Activated T-helper 9 cell treated with anti-CD3 and anti-CD28 coated beads, Interleukin-2, amount 50 U/mL, for 16 hours (primary cell): ENCODE results near the gene ARFGAP2.
A peak's percentile ranks its signal among the peaks of the same experiment; 100 is the strongest.
"Not testable (repeated sequence)": the region's sequence is repeated elsewhere in the genome, so short reads cannot be mapped to it uniquely, and the experiment has no call there.

Source experiments
- DNase-seq: peaks from one replicate; pipeline ENCODE4 v3.0.0-alpha.2; 2020; ENCODE audit warnings: low read depth

The ARFGAP2 gene

GRCh38 chr11:47176328-47177228 lies at the start of gene ARFGAP2:
TSS of gene ARFGAP2 (minus strand) at chr11:47176879. CDS start at chr11:47176853, 26 bp downstream.
- peak; percentile 96 for DNase-seq

GRCh38 chr11:47225552-47226400 lies 49.1 kb upstream of the ARFGAP2 start:
- no peak for DNase-seq

GRCh38 chr11:47222696-47223095 lies 46.0 kb upstream of the ARFGAP2 start:
- DNase-seq = no peak

- no peak for DNase-seq
These were observed 43.7 kb upstream of the ARFGAP2 start for GRCh38 chr11:47220401-47220821.

- peak; percentile 58 for DNase-seq
These were observed 39.6 kb upstream of the ARFGAP2 start for GRCh38 chr11:47216121-47216798.

- DNase-seq = no peak
These were observed 38.8 kb upstream of the ARFGAP2 start for GRCh38 chr11:47215366-47215910.

GRCh38 chr11:47213950-47214565 lies 37.4 kb upstream of the ARFGAP2 start:
- peak; percentile 72 for DNase-seq

GRCh38 chr11:47212938-47213337 lies 36.3 kb upstream of the ARFGAP2 start:
- DNase-seq = no peak

- DNase-seq = no peak
These were observed 31.9 kb upstream of the ARFGAP2 start for GRCh38 chr11:47208628-47209027.

- DNase-seq = not testable (repeated sequence)
These were observed 31.4 kb upstream of the ARFGAP2 start for GRCh38 chr11:47208008-47208552.

GRCh38 chr11:47207459-47207858 lies 30.8 kb upstream of the ARFGAP2 start:
- no peak for DNase-seq

GRCh38 chr11:47206577-47206976 lies 29.9 kb upstream of the ARFGAP2 start:
- not testable (repeated sequence) for DNase-seq

- DNase-seq = no peak
These were observed 27.9 kb upstream of the ARFGAP2 start for GRCh38 chr11:47204637-47204989.

GRCh38 chr11:47202576-47202975 lies 25.9 kb upstream of the ARFGAP2 start:
- no peak for DNase-seq

- no peak for DNase-seq
These were observed 24.3 kb upstream of the ARFGAP2 start for GRCh38 chr11:47201015-47201414.

- DNase-seq = not testable (repeated sequence)
These were observed 21.5 kb upstream of the ARFGAP2 start for GRCh38 chr11:47198161-47198560.

- no peak for DNase-seq
These were observed 15.4 kb upstream of the ARFGAP2 start for GRCh38 chr11:47192111-47192510.

- DNase-seq = not testable (repeated sequence)
These were observed 14.5 kb upstream of the ARFGAP2 start for GRCh38 chr11:47191137-47191536.

- no peak for DNase-seq
These were observed 12.6 kb upstream of the ARFGAP2 start for GRCh38 chr11:47189100-47189834.

- no peak for DNase-seq
These were observed 11.6 kb upstream of the ARFGAP2 start for GRCh38 chr11:47188259-47188658.

GRCh38 chr11:47187723-47188122 lies 11.0 kb upstream of the ARFGAP2 start:
- DNase-seq = no peak
